Liver (tissue), 9 donors: Measurements from ENCODE around the gene SCNN1A. TPM values are rescaled to one million over a fixed set of nuclear protein-coding genes. Genes with fewer than 3 reads are reported as not detected.
"Not testable (repeated sequence)": the region's sequence is repeated elsewhere in the genome, so short reads cannot be mapped to it uniquely, and the experiment has no call there.

Source experiments
- DNase-seq: peaks from one replicate; pipeline ENCODE4 v3.0.0-alpha.2; 2017; ENCODE audit warnings: low spot score
- H3K27ac ChIP-seq, 2 donors: one replicate each; pipeline ENCODE4 v1.7.0; 2013; ENCODE audit warnings: inconsistent platforms in 2 of 2, low read length in 2 of 2, control low read depth in 1 of 2, low read depth in 1 of 2, mild to moderate bottlenecking in 1 of 2
- H3K27me3 ChIP-seq, 4 donors: one replicate each; pipeline versions ENCODE4 v1.6.1 to v1.7.0; 2013; ENCODE audit warnings: low read length in 3 of 4, inconsistent platforms in 1 of 4, mild to moderate bottlenecking in 1 of 4, moderate library complexity in 1 of 4; ENCODE audit not compliant: control insufficient read depth in 4 of 4, insufficient read depth in 4 of 4
- H3K36me3 ChIP-seq, 4 donors: one replicate each; pipeline versions ENCODE4 v1.6.1 to v1.7.0; 2013; ENCODE audit warnings: low read length in 3 of 4, mild to moderate bottlenecking in 3 of 4, low read depth in 1 of 4, moderate library complexity in 1 of 4; ENCODE audit not compliant: control insufficient read depth in 4 of 4, insufficient read depth in 3 of 4
- H3K4me1 ChIP-seq, 4 donors: one replicate each; pipeline versions ENCODE4 v1.6.1 to v1.7.0; 2013; ENCODE audit warnings: low read length in 3 of 4, mild to moderate bottlenecking in 3 of 4, moderate library complexity in 1 of 4; ENCODE audit not compliant: control insufficient read depth in 4 of 4, insufficient read depth in 4 of 4
- H3K4me3 ChIP-seq, 3 donors: one replicate each; pipeline versions ENCODE4 v1.6.1 to v1.7.0; 2013; ENCODE audit warnings: low read length in 3 of 3, control low read depth in 1 of 3, low read depth in 1 of 3, mild to moderate bottlenecking in 1 of 3
- H3K9ac ChIP-seq, 2 donors: one replicate each; pipeline ENCODE4 v1.7.0; 2013; ENCODE audit warnings: low read length in 2 of 2, mild to moderate bottlenecking in 2 of 2, moderate library complexity in 2 of 2, control low read depth in 1 of 2, low read depth in 1 of 2
- H3K9me3 ChIP-seq, 4 donors: one replicate each; pipeline versions ENCODE4 v1.6.1 to v1.7.0; 2013; ENCODE audit warnings: low read length in 3 of 4; ENCODE audit not compliant: control insufficient read depth in 4 of 4
- EGR1 ChIP-seq, 2 donors: IDR thresholded peaks; 2 replicates each; pipeline ENCODE4 v1.6.1; 2016 to 2018; ENCODE audit warnings: antibody characterized with exemption in 2 of 2, low read depth in 2 of 2
- FOXA1 ChIP-seq: IDR thresholded peaks from 2 replicates; pipeline ENCODE4 v1.6.1; 2016; ENCODE audit warnings: antibody characterized with exemption
- FOXA2 ChIP-seq: IDR thresholded peaks from 2 replicates; pipeline ENCODE4 v1.6.1; 2016; ENCODE audit warnings: antibody characterized with exemption
- GABPA ChIP-seq, 2 donors: IDR thresholded peaks in 1 of 2; conservative IDR thresholded peaks in 1 of 2; 2 replicates each; pipeline ENCODE4 v1.6.1; 2016; ENCODE audit warnings: antibody characterized with exemption in 2 of 2, mild to moderate bottlenecking in 1 of 2, moderate library complexity in 1 of 2
- HNF4G ChIP-seq: IDR thresholded peaks from 2 replicates; pipeline ENCODE4 v1.6.1; 2016; ENCODE audit warnings: antibody characterized with exemption
- JUND ChIP-seq, 2 donors: IDR thresholded peaks; 2 replicates each; pipeline ENCODE4 v1.6.1; 2016; ENCODE audit warnings: antibody characterized with exemption in 2 of 2
- NR2F2 ChIP-seq: IDR thresholded peaks from 2 replicates; pipeline ENCODE4 v1.6.1; 2016; ENCODE audit warnings: antibody characterized with exemption
- RAD21 ChIP-seq, 2 donors: IDR thresholded peaks; 2 replicates each; pipeline ENCODE4 v1.6.1; 2016; ENCODE audit warnings: antibody characterized with exemption in 2 of 2, mild to moderate bottlenecking in 2 of 2
- RXRA ChIP-seq, 2 donors: IDR thresholded peaks; 2 replicates each; pipeline ENCODE4 v1.6.1; 2017 to 2018; ENCODE audit warnings: antibody characterized with exemption in 2 of 2, mild to moderate bottlenecking in 1 of 2
- SP1 ChIP-seq: IDR thresholded peaks from 2 replicates; pipeline ENCODE4 v1.6.1; 2018; ENCODE audit warnings: antibody characterized with exemption, mild to moderate bottlenecking
- TAF1 ChIP-seq: conservative IDR thresholded peaks from 2 replicates; pipeline ENCODE4 v1.6.1; 2016; ENCODE audit warnings: antibody characterized with exemption, mild to moderate bottlenecking
- YY1 ChIP-seq: IDR thresholded peaks from 2 replicates; pipeline ENCODE4 v1.6.1; 2016; ENCODE audit warnings: antibody characterized with exemption, mild to moderate bottlenecking
- WGBS: extraction: QIAGEN DNeasy Blood & Tissue Kit; methylation state at CpG from one replicate; pipeline ENCODE4 v1.1.7; 2013; 5-methylcytosine and 5-hydroxymethylcytosine counted together
- polyA plus RNA-seq, 2 donors: library from polyadenylated mRNA; stranded (reverse) in 1 of 2; unstranded in 1 of 2; fragments of 200-250 nt in 1 of 2; fragments of >200 nt in 1 of 2; fragmentation: Nextera tagmentation in 1 of 2; extraction: Ambion mirVana in 1 of 2; gene quantifications; one replicate each; pipeline versions ENCODE4 v1.2.1 to v1.2.3, GENCODE V29; 2013 to 2015
- total RNA-seq, 2 donors: library from RNA; depleted of rRNA; stranded (reverse); fragments of >200 nt; gene quantifications; one replicate each; pipeline ENCODE4 v1.2.3, GENCODE V29; 2014
- TF ChIP-seq, protein P1 (sequence below): IDR thresholded peaks from 2 replicates; pipeline ENCODE4 v1.6.1; 2016; ENCODE audit warnings: antibody characterized with exemption
- TF ChIP-seq, protein P2 (sequence below): fragments of 150-350 bp; IDR thresholded peaks from 2 replicates; pipeline ENCODE4 v1.5.1; 2017; ENCODE audit warnings: improper control_type of control experiment, low read depth, low read length; ENCODE audit not compliant: missing input control
- TF ChIP-seq, protein P3 (sequence below): IDR thresholded peaks from 2 replicates; pipeline ENCODE4 v1.6.1; 2016; ENCODE audit warnings: antibody characterized with exemption
- TF ChIP-seq, protein P4 (sequence below): IDR thresholded peaks from 2 replicates; pipeline ENCODE4 v1.6.1; 2016; ENCODE audit warnings: antibody characterized with exemption, mild to moderate bottlenecking
- TF ChIP-seq, protein P5 (sequence below): IDR thresholded peaks from 2 replicates; pipeline ENCODE4 v1.6.1; 2016; ENCODE audit warnings: antibody characterized with exemption
- donor health status: healthy.
- donor health status: healthy.
- donor health status: healthy.
- donor health status: healthy.
- donor health status: healthy.

SCNN1A gene
- total and polyA plus RNA-seq, 4 donors = 0.47 to 7.7 (median 2.9) TPM

DNA sequence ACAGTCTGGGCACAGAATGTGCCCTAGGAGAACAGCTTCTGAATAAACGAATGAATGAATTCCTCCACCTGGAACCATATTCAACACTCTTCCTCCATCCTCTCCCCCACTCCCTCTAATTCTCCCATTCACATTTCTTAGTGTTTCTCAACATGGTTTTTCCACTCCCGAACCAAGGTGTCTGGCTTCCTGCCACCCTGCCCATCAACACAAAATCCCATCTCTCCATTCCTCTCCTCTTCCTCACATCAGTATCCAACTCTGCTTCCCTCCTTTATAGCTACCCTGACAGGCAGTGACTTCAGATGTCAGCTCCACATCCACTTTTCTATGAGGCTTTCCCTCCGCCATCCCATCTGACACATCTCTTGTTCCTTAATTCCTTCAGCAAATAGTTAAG, 36.4 kb downstream of the SCNN1A start:
- Histone ChIP-seq H3K4me3 (peak overlapping the region; percentile 57 to 99 (median 95)), H3K4me1 (peaks cover 7 to 69% (median 50%) of the 10 kb centered on the region in 4 donors), H3K36me3 (peaks cover 0 to 4% (median 1%) of the 10 kb centered on the region in 4 donors), H3K27ac (peak overlapping the region; percentile 98 to 99), H3K27me3 (no peaks in the 10 kb centered on the region), H3K9ac (peak overlapping the region; percentile 98 to 99), H3K9me3 (no peaks in the 10 kb centered on the region)
- no peak for DNase-seq
- WGBS = 27% methylated on average over 3 of the region's 3 CpGs
- no peak for TF ChIP-seq GABPA (IDR thresholded peaks at IDR 0.05 in 1 of 2, conservative IDR thresholded peaks at IDR 0.05 in 1 of 2)
- TF ChIP-seq FOXA1 = no peak
- no peak for TF ChIP-seq JUND (IDR thresholded peaks at IDR 0.05)
- TF ChIP-seq, protein P1, sequence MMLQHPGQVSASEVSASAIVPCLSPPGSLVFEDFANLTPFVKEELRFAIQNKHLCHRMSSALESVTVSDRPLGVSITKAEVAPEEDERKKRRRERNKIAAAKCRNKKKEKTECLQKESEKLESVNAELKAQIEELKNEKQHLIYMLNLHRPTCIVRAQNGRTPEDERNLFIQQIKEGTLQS = no peak
- no peak for TF ChIP-seq YY1
- TF ChIP-seq EGR1 (IDR thresholded peaks at IDR 0.05; ENCODE audit: low read depth in 2 of 2) = no peak
- TF ChIP-seq, protein P2, sequence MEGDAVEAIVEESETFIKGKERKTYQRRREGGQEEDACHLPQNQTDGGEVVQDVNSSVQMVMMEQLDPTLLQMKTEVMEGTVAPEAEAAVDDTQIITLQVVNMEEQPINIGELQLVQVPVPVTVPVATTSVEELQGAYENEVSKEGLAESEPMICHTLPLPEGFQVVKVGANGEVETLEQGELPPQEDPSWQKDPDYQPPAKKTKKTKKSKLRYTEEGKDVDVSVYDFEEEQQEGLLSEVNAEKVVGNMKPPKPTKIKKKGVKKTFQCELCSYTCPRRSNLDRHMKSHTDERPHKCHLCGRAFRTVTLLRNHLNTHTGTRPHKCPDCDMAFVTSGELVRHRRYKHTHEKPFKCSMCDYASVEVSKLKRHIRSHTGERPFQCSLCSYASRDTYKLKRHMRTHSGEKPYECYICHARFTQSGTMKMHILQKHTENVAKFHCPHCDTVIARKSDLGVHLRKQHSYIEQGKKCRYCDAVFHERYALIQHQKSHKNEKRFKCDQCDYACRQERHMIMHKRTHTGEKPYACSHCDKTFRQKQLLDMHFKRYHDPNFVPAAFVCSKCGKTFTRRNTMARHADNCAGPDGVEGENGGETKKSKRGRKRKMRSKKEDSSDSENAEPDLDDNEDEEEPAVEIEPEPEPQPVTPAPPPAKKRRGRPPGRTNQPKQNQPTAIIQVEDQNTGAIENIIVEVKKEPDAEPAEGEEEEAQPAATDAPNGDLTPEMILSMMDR = no peak
- no peak for TF ChIP-seq FOXA2
- TF ChIP-seq, protein P3, sequence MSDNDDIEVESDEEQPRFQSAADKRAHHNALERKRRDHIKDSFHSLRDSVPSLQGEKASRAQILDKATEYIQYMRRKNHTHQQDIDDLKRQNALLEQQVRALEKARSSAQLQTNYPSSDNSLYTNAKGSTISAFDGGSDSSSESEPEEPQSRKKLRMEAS = no peak
- TF ChIP-seq NR2F2 = no peak

DNA sequence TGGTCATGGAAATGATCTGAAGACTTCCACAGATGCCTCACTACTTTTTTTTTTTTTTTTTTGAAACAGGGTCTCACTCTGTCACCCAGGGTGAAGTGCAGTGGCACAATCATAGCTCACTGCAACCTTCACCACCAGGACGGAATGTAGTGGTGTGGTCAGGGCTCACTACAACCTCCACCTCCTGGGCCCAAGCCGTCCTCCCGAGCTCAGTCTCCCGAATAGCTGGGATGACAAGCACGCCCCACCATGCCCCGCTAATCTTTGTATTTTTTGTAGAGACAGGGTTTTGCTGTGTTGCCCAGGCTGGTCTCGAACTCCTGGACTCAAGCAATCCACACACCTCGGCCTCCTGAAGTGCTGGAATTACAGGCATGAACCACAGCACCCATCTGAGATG, 36.8 kb downstream of the SCNN1A start:
- H3K4me3 ChIP-seq = peak overlapping the region; percentile 57 to 99 (median 95)
- DNase-seq, H3K27me3 ChIP-seq, H3K9me3 ChIP-seq, H3K36me3 ChIP-seq: not testable (repeated sequence)
- 63% methylated on average over 8 of the region's 8 CpGs for WGBS
- peak overlapping the region; percentile 98 to 99 for H3K27ac ChIP-seq
- H3K4me1 ChIP-seq = peaks cover 7 to 73% (median 52%) of the 10 kb centered on the region in 4 donors
- H3K9ac ChIP-seq = peak overlapping the region; percentile 58 to 98

DNA sequence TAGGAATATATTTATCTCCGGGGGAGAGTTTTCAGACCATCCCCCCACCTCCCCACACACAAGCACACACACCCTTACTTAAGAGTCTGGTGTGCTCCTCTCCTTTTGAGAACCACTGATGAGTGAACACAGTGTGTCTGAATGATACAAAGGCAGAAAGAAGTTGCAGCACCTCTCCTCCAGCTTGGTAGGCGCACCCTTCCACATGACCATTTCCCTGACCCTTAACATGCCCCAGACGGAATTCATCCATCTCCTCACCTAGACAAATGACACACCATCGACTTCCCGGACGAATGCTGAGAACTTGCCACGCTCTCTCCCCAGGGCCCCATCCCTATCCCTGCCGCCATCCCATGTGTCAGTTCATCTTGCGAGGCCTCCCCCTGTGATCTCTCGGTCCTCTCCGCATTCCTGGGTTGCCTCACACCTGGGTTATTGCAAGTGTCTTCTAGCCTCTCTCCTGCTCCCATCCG, 37.4 kb downstream of the SCNN1A start:
- peak overlapping the region; percentile 36 to 58 for H3K9ac ChIP-seq
- WGBS = 39% methylated on average over 12 of the region's 12 CpGs
- H3K4me1 ChIP-seq = peaks cover 7 to 79% (median 55%) of the 10 kb centered on the region in 4 donors
- H3K9me3 ChIP-seq = no peaks in the 10 kb centered on the region
- H3K27me3 ChIP-seq = no peaks in the 10 kb centered on the region
- DNase-seq = no peak
- peak overlapping the region; percentile 98 to 99 for H3K27ac ChIP-seq
- H3K4me3 ChIP-seq = peak overlapping the region; percentile 38 to 99 (median 57)
- peaks cover 5 to 13% (median 11%) of the 10 kb centered on the region in 4 donors for H3K36me3 ChIP-seq
- TF ChIP-seq FOXA2 (no peak), HNF4G (no peak), YY1 (no peak), NR2F2 (no peak), JUND (IDR thresholded peaks at IDR 0.05) (no peak), EGR1 (IDR thresholded peaks at IDR 0.05; ENCODE audit: low read depth in 2 of 2) (no peak), RXRA (IDR thresholded peaks at IDR 0.05) (no peak), GABPA (IDR thresholded peaks at IDR 0.05 in 1 of 2, conservative IDR thresholded peaks at IDR 0.05 in 1 of 2) (no peak), RAD21 (IDR thresholded peaks at IDR 0.05) (no peak), FOXA1 (no peak), TAF1 (no peak), SP1 (no peak)
- TF ChIP-seq, protein P4, sequence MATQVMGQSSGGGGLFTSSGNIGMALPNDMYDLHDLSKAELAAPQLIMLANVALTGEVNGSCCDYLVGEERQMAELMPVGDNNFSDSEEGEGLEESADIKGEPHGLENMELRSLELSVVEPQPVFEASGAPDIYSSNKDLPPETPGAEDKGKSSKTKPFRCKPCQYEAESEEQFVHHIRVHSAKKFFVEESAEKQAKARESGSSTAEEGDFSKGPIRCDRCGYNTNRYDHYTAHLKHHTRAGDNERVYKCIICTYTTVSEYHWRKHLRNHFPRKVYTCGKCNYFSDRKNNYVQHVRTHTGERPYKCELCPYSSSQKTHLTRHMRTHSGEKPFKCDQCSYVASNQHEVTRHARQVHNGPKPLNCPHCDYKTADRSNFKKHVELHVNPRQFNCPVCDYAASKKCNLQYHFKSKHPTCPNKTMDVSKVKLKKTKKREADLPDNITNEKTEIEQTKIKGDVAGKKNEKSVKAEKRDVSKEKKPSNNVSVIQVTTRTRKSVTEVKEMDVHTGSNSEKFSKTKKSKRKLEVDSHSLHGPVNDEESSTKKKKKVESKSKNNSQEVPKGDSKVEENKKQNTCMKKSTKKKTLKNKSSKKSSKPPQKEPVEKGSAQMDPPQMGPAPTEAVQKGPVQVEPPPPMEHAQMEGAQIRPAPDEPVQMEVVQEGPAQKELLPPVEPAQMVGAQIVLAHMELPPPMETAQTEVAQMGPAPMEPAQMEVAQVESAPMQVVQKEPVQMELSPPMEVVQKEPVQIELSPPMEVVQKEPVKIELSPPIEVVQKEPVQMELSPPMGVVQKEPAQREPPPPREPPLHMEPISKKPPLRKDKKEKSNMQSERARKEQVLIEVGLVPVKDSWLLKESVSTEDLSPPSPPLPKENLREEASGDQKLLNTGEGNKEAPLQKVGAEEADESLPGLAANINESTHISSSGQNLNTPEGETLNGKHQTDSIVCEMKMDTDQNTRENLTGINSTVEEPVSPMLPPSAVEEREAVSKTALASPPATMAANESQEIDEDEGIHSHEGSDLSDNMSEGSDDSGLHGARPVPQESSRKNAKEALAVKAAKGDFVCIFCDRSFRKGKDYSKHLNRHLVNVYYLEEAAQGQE = no peak
- TF ChIP-seq, protein P5, sequence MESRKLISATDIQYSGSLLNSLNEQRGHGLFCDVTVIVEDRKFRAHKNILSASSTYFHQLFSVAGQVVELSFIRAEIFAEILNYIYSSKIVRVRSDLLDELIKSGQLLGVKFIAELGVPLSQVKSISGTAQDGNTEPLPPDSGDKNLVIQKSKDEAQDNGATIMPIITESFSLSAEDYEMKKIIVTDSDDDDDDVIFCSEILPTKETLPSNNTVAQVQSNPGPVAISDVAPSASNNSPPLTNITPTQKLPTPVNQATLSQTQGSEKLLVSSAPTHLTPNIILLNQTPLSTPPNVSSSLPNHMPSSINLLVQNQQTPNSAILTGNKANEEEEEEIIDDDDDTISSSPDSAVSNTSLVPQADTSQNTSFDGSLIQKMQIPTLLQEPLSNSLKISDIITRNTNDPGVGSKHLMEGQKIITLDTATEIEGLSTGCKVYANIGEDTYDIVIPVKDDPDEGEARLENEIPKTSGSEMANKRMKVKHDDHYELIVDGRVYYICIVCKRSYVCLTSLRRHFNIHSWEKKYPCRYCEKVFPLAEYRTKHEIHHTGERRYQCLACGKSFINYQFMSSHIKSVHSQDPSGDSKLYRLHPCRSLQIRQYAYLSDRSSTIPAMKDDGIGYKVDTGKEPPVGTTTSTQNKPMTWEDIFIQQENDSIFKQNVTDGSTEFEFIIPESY = no peak
- TF ChIP-seq, protein P1 = no peak
- TF ChIP-seq, protein P3 = no peak
